K562 (cell line): ENCODE results near the gene APOBEC3F. TPM values are rescaled to one million over a fixed set of nuclear protein-coding genes. Genes with fewer than 3 reads are reported as not detected.

Experiments used
- E2F3 ChIP-seq: fragments of 250-450 bp; sonication (Bioruptor Pico); IDR thresholded peaks from 2 replicates; pipeline ENCODE4 v1.4.0; 2020; ENCODE audit warnings: mild to moderate bottlenecking
- ESRRA ChIP-seq: fragments of 450-650 bp; IDR thresholded peaks from 2 replicates; pipeline ENCODE4 v1.6.1; 2014; ENCODE audit warnings: low read depth, mild to moderate bottlenecking, moderate library complexity, borderline replicate concordance
- LARP7 ChIP-seq: fragments of 450-650 bp; IDR thresholded peaks from 2 replicates; pipeline ENCODE4 v1.6.1; 2016
- SMAD3 ChIP-seq: fragments of 450-650 bp; formaldehyde crosslinking; conservative IDR thresholded peaks from 2 replicates; pipeline ENCODE4 v1.4.0; 2020; ENCODE audit warnings: mild to moderate bottlenecking
- SPI1 ChIP-seq: IDR thresholded peaks from 2 replicates; pipeline ENCODE4 v1.6.1; 2011; ENCODE audit warnings: low read depth, low read length, control low read depth, borderline replicate concordance
- ZSCAN32 ChIP-seq: fragments of 450-650 bp; formaldehyde crosslinking; IDR thresholded peaks from 2 replicates; pipeline ENCODE4 v1.4.0; 2020; ENCODE audit warnings: mild to moderate bottlenecking, moderate library complexity
- polyA plus RNA-seq, 8 experiments: library from polyadenylated mRNA; depleted of rRNA in 4 of 8; stranded (reverse) in 5 of 8; unstranded in 3 of 8; fragments of >200 nt; fragmentation: Nextera tagmentation in 2 of 8; fragmentation: Illumina TruSeq in 1 of 8; extraction: Ambion mirVana in 2 of 8; extraction: Trizol in 1 of 8; gene quantifications; 2 replicates each; pipeline versions ENCODE4 v1.2.1 to v1.2.3, GENCODE V29; 2011 to 2014; ENCODE audit warnings: inconsistent platforms in 1 of 8, missing spikeins in 1 of 8
- total RNA-seq, 7 experiments: library from RNA; depleted of rRNA in 6 of 7; stranded (reverse); fragments of >200 nt in 6 of 7; fragmentation: Illumina TruSeq in 2 of 7; extraction: Trizol in 2 of 7; gene quantifications; 2 replicates each; pipeline versions ENCODE4 v1.2.1 to v1.2.3, GENCODE V29; 2011 to 2021; ENCODE audit warnings: low replicate concordance in 1 of 7
- TF ChIP-seq, protein P1 (sequence below): fragments of 250-450 bp; sonication (Bioruptor Pico); IDR thresholded peaks from 2 replicates; pipeline ENCODE4 v1.5.0; 2021; ENCODE audit warnings: mild to moderate bottlenecking, moderate library complexity
- TF ChIP-seq, protein P2 (sequence below), 2 experiments: fragments of 450-650 bp; conservative IDR thresholded peaks; 2 replicates each; pipeline ENCODE4 v1.6.1; 2017; ENCODE audit warnings: mild to moderate bottlenecking in 2 of 2, moderate library complexity in 2 of 2

APOBEC3F gene
- total and polyA plus RNA-seq, 9 of the 15 experiments (the other 6 are each of a cell fraction or from before 2014, with no cell fraction given): 1.1 to 3.3 (median 1.9) TPM

DNA sequence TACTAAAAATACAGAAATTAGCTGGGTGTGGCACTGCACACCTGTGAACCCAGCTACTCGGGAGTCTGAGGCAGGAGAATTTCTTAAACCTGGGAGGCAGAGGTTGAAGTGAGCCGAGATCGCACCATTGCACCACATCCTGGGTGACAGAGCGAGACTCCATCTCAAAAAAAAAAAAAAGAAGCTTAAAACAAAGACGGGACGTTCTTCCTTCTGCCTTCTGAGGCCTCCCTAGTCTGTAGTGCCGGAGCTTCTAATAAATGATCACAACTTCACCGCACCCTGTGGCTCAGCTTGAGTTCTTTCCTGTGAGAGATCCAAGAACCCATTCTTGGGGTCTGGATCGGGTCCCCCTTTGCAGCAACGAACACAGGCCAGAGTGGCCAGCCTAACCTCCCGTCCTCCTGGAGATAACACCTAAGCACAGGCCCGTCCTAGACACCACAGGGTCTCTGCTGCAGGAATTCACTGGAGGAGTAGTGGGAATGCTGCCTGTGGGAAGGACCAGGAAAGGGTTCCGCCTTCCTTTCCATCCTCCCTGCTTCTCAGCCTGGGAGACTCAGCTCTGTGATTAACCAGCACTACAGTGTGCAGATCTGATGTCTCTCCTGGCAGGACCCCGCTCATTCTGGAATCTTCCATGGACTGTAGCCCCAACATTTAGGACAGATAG is 54.2 kb downstream of the APOBEC3F start (continued):
- TF ChIP-seq, protein P1, sequence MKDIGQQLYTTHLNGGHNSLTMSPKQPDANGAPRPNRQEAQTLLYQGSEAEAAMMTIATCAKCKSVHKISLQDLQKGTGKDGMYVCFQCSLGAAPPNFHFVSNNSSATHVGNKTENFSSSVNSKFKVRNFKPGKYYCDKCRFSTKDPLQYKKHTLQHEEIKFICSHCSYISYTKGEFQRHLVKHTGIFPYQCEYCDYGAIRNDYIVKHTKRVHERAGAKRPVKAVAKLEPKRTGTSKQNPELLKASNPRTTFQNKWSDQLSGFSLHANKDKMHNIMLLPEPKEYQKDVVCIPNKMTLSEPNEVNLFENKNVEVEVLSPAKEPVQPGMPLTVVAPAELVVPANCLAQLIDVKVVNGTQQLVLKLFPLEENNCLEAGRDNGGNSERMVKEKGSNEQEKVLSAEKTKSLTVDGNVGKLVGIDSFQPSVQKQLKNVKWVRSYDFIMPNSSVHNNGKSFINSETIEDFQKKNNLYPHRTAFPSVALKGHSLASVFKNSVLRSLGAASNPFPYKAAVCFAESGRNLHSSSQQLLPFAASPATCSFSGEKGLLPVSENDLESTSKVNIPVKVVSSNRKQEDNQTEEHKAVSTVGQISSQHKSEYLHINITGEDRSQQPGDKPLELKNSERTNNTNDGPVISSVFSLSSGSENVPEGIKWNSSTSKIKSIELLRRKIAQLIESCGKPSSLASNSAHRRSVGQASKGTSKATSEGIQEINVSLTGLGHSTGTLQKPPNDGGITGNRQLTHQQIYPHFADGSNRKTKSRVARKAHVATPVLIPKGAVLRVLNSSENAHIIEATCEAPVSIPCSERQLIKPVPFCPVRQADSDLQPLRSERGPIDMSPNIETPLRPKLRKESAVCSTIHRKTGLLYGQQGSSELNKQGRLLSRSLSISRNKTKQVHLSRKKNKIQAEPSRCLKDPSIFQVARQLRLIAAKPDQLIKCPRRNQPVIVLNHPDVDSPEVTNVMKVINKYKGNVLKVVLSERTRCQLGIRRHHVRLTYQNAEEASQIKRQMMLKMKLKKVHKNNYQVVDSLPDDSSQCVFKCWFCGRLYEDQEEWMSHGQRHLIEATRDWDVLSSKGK: no peak
- TF ChIP-seq ESRRA: no peak
- no peak for TF ChIP-seq E2F3 (CRISPR knock-in tag)
- TF ChIP-seq SPI1: no peak
- no peak for TF ChIP-seq ZSCAN32 (CRISPR knock-in tag)
- TF ChIP-seq SMAD3 (CRISPR knock-in tag): no peak
- TF ChIP-seq, protein P2, sequence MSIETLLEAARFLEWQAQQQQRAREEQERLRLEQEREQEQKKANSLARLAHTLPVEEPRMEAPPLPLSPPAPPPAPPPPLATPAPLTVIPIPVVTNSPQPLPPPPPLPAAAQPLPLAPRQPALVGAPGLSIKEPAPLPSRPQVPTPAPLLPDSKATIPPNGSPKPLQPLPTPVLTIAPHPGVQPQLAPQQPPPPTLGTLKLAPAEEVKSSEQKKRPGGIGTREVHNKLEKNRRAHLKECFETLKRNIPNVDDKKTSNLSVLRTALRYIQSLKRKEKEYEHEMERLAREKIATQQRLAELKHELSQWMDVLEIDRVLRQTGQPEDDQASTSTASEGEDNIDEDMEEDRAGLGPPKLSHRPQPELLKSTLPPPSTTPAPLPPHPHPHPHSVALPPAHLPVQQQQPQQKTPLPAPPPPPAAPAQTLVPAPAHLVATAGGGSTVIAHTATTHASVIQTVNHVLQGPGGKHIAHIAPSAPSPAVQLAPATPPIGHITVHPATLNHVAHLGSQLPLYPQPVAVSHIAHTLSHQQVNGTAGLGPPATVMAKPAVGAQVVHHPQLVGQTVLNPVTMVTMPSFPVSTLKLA (conservative IDR thresholded peaks at IDR 0.05): no peak
- TF ChIP-seq LARP7: no peak
- TF ChIP-seq, all 486 proteins: peak for 0
